Mucosa of descending colon (tissue), 3 donors: Measurements from ENCODE around the gene C2orf49. TPM values are rescaled to one million over a fixed set of nuclear protein-coding genes. Genes with fewer than 3 reads are reported as not detected.

ENCODE experiments used
- ATAC-seq: fragments of 200-7000 bp; cut with Tn5 transposase; one replicate; pipeline ENCODE4 v1.9.1; 2020; ENCODE audit warnings: mild to moderate bottlenecking, moderate library complexity
- DNase-seq, 3 donors: peaks; one replicate each; pipeline ENCODE4 v3.0.0-alpha.2; 2020
- H3K36me3 ChIP-seq: fragments of 200-600 bp; one replicate; pipeline ENCODE4 v1.8.0; 2021; ENCODE audit warnings: low read depth, mild to moderate bottlenecking
- H3K4me1 ChIP-seq: fragments of 200-600 bp; one replicate; pipeline ENCODE4 v1.8.0; 2021; ENCODE audit warnings: low read depth, mild to moderate bottlenecking
- H3K4me3 ChIP-seq: fragments of 200-600 bp; one replicate; pipeline ENCODE4 v1.8.0; 2021; ENCODE audit warnings: mild to moderate bottlenecking
- H3K9me3 ChIP-seq: fragments of 200-600 bp; one replicate; pipeline ENCODE4 v1.8.0; 2021; ENCODE audit warnings: mild to moderate bottlenecking
- intact Hi-C, 2 donors: fragments of 100-400 bp; cut with DNase I in 1 of 2; cut with micrococcal nuclease in 1 of 2; formaldehyde crosslinking; loops; one replicate each; pipeline versions ENCODE4 v1.11.0 to v1.11.1; 2022; cut with DNase I, micrococcal nuclease
- total RNA-seq, 3 donors: library from RNA; stranded (reverse); fragmentation: NEBNext Ultra II Directional in 2 of 3; extraction: Animal tissue kit (Norgen Biotek cat#: 25700) in 2 of 3; gene quantifications; one replicate each; pipeline versions ENCODE4 v1.2.1 to v1.2.4, GENCODE V29; 2021 to 2023
- TF ChIP-seq, protein P1 (sequence below): fragments of 200-600 bp; IDR thresholded peaks from one replicate; pipeline ENCODE4 v1.8.0; 2022; ENCODE audit warnings: antibody characterized with exemption, mild to moderate bottlenecking
- donor health status: DM: no; HTN: no; CAD: no; lungs with moderate emphysema.
- donor health status: DM: no; HTN: no; CAD: no.
- donor health status: DM: no; HTN: yes; CAD: no.

The C2orf49 gene
- total RNA-seq, 3 donors from 2014 or later: 11.0 to 21.0 (median 11.6) TPM

DNA sequence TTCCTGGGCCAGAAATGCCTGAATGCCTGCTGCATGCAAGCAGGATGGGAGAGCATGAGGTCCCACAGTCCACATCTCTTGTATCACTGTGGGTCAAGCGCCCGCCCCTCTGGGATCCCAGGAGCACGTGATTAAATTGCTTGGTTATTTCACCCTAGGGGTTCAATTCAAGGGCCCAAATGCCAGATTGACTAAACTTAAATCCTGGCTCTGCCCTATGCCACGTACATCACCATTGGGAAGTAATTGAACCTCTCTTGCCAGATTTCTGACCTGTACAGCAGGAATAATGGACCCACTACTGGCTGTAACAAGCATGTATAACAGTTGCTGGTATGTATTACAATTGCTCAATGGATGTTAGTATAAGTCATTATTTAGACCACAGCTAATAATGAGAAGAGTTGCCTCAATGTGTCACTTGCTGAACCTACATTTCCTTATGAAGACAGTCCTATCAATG is 41.6 kb downstream of the C2orf49 start:
- H3K9me3 ChIP-seq: no peaks in the 10 kb centered on the region
- ATAC-seq (no peak), DNase-seq (no peak)
- H3K4me3 ChIP-seq: no peak overlapping the region
- TF ChIP-seq, protein P1, sequence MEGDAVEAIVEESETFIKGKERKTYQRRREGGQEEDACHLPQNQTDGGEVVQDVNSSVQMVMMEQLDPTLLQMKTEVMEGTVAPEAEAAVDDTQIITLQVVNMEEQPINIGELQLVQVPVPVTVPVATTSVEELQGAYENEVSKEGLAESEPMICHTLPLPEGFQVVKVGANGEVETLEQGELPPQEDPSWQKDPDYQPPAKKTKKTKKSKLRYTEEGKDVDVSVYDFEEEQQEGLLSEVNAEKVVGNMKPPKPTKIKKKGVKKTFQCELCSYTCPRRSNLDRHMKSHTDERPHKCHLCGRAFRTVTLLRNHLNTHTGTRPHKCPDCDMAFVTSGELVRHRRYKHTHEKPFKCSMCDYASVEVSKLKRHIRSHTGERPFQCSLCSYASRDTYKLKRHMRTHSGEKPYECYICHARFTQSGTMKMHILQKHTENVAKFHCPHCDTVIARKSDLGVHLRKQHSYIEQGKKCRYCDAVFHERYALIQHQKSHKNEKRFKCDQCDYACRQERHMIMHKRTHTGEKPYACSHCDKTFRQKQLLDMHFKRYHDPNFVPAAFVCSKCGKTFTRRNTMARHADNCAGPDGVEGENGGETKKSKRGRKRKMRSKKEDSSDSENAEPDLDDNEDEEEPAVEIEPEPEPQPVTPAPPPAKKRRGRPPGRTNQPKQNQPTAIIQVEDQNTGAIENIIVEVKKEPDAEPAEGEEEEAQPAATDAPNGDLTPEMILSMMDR: no peak
- H3K36me3 ChIP-seq: no peaks in the 10 kb centered on the region
- peaks cover 9% of the 10 kb centered on the region for H3K4me1 ChIP-seq
- intact Hi-C loops: no loop called here

DNA sequence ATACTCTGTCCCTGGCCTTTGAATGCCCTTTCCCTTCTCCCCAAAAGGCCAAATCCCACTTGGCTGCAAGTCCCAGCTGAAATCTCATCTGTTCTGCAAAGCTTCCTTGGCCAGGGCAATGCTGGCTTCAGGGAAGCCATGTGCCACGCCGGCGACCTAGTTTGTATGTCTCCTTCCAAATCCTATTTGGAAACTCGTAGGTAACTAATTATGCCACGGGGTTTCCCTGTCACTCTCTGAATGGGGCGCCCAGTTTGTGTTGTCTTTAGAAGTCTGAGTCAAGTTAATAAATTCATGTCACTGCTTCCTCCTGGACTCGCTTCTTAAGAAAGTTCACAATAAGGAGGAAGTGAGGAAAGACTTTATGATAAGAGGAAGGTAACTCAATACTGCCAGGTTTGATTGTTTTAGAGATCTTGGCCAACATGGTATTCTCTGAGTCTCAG is 42.4 kb downstream of the C2orf49 start:
- peak; percentile 82 for ATAC-seq
- H3K9me3 ChIP-seq: no peaks in the 10 kb centered on the region
- no peak overlapping the region for H3K4me3 ChIP-seq
- DNase-seq: no peak
- intact Hi-C loops: no loop called here
- no peaks in the 10 kb centered on the region for H3K36me3 ChIP-seq
- peaks cover 12% of the 10 kb centered on the region for H3K4me1 ChIP-seq
- TF ChIP-seq, protein P1: no peak

DNA sequence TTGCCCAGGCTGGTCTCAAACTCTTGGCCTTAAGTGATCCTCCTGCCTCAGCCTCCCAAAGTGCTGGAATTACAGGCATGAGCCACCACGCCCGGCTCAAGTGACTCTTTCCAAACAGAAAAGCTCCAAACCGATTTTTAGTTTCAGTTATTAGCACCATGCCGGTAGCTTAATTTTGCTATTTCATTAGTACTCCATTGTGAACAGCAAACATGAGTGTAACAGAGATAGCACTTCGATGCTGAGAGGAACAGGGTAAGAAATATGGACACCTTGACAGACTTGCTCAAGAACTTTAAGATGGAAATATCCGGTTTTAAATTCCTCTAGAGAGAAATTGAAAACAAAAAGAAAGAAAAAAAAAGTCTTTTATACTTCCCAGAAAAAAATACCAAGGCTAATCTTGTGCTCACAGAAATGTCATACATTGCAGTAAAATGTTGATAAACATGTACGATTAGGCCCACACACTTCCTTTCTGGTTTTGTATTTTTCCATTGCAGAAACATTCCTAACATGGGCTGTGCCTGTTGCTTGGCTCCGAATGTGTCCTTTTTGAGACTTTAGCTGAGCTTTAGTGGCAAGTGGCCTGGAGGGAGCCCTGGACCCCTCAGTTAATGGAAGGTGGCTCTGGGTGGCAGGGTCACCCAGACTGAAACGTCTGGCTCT is 43.2 kb downstream of the C2orf49 start:
- intact Hi-C loops: no loop called here
- H3K4me1 ChIP-seq: peaks cover 20% of the 10 kb centered on the region
- DNase-seq (no peak), ATAC-seq (no peak)
- TF ChIP-seq, protein P1: no peak
- H3K36me3 ChIP-seq: no peaks in the 10 kb centered on the region
- no peak overlapping the region for H3K4me3 ChIP-seq
- H3K9me3 ChIP-seq: no peaks in the 10 kb centered on the region

DNA sequence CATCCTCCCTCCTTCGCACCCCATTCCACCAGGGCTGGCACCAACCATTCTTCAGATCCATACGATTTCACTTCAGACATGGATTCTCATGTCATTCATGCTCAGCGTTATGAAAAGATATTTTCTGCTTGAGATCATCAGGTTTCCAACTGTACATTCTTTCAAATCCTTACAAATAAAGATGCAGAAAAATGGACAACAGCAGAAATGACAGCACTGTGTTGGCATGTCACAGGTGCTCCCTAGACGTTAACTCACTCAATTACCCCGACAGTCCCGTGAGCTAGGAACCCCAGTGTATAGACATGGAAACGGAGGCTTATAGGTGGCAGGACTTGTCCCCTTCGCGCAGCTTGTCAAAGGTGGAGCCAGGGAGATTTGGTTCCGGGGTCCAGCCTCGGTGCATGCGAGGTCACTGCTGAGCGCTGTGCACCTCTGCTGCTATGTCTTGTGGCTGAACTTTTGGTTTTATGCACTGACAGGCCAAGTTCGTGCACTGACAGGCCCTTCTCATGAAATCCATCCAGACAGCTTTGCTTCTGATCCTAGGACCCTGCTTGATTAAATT is 43.8 kb downstream of the C2orf49 start:
- peaks cover 24% of the 10 kb centered on the region for H3K4me1 ChIP-seq
- no peaks in the 10 kb centered on the region for H3K9me3 ChIP-seq
- no peak for ATAC-seq
- no peaks in the 10 kb centered on the region for H3K36me3 ChIP-seq
- TF ChIP-seq, protein P1: no peak
- DNase-seq: no peak
- no peak overlapping the region for H3K4me3 ChIP-seq
- intact Hi-C loops: no loop called here

DNA sequence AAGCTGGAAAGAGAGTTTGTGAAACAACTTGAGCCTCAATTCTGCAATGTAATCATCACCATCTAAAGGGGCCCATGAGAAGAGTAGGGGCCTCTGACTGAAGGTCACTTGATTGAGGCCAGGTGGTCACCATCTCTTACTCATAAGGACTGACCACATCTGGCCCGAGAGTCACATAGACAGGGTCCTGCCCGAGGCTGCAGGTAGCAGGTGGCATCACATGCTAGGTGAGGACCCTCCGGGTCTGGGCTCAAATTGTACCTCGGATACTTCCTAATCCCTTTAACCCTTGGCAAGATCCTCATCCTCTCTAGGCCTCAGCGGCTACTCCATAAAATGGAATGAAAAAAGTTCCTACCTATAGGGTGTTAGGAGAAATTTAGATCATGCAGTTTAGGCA is 44.8 kb downstream of the C2orf49 start:
- intact Hi-C loops: no loop called here
- ATAC-seq (no peak), DNase-seq (no peak)
- Histone ChIP-seq H3K4me1 (peaks cover 31% of the 10 kb centered on the region), H3K4me3 (no peak overlapping the region), H3K9me3 (no peaks in the 10 kb centered on the region), H3K36me3 (no peaks in the 10 kb centered on the region)
- TF ChIP-seq, protein P1: no peak
